Gastroesophageal sphincter (tissue), 3 donors: ENCODE data around the gene SDK1.

ENCODE experiments used
- EP300 ChIP-seq: sonication (generic); formaldehyde crosslinking; IDR thresholded peaks from one replicate; pipeline ENCODE4 v1.6.1; 2017; ENCODE audit warnings: antibody characterized with exemption, mild to moderate bottlenecking
- POLR2A ChIP-seq, 2 donors: fragments of 450-650 bp; IDR thresholded peaks; one replicate each; pipeline ENCODE4 v1.6.1; 2017; ENCODE audit warnings: antibody characterized with exemption in 2 of 2, mild to moderate bottlenecking in 2 of 2, moderate library complexity in 1 of 2
- POLR2AphosphoS5 ChIP-seq: sonication (generic); formaldehyde crosslinking; IDR thresholded peaks from one replicate; pipeline ENCODE4 v1.6.1; 2017; ENCODE audit warnings: antibody characterized with exemption
- TF ChIP-seq, protein P1 (sequence below), 4 experiments: fragments of 200-600 bp in 2 of 4; fragments of 450-650 bp in 2 of 4; sonication (generic) in 1 of 4; IDR thresholded peaks; one replicate each; pipeline ENCODE4 v1.5.1; 2017 to 2019; ENCODE audit warnings: antibody characterized with exemption in 4 of 4, mild to moderate bottlenecking in 2 of 4, moderate library complexity in 2 of 4

GRCh38 chr7:4107839-4108238 is 806.8 kb downstream of the SDK1 start:
- TF ChIP-seq, protein P1, sequence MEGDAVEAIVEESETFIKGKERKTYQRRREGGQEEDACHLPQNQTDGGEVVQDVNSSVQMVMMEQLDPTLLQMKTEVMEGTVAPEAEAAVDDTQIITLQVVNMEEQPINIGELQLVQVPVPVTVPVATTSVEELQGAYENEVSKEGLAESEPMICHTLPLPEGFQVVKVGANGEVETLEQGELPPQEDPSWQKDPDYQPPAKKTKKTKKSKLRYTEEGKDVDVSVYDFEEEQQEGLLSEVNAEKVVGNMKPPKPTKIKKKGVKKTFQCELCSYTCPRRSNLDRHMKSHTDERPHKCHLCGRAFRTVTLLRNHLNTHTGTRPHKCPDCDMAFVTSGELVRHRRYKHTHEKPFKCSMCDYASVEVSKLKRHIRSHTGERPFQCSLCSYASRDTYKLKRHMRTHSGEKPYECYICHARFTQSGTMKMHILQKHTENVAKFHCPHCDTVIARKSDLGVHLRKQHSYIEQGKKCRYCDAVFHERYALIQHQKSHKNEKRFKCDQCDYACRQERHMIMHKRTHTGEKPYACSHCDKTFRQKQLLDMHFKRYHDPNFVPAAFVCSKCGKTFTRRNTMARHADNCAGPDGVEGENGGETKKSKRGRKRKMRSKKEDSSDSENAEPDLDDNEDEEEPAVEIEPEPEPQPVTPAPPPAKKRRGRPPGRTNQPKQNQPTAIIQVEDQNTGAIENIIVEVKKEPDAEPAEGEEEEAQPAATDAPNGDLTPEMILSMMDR (IDR thresholded peaks at IDR 0.05) = no peak
- TF ChIP-seq POLR2A (IDR thresholded peaks at IDR 0.05) (no peak), EP300 (no peak), POLR2AphosphoS5 (no peak)
